Forelimb muscle (tissue), 1 donor: ENCODE results near the gene CEACAM18. TPM values are rescaled to one million over a fixed set of nuclear protein-coding genes. Genes with fewer than 3 reads are reported as not detected.
"Not testable (repeated sequence)": the region's sequence is repeated elsewhere in the genome, so short reads cannot be mapped to it uniquely, and the experiment has no call there.

ENCODE experiments used
- DNase-seq: peaks from one replicate; pipeline ENCODE4 v3.0.0-alpha.2; 2013; ENCODE audit warnings: low read depth
- polyA plus RNA-seq: library from polyadenylated mRNA; unstranded; fragments of 120-200 nt; gene quantifications from one replicate; pipeline ENCODE4 v1.2.1, GENCODE V29; 2013; ENCODE audit not compliant: insufficient read length

The CEACAM18 gene
- polyA plus RNA-seq, 1 donor = not detected

DNA sequence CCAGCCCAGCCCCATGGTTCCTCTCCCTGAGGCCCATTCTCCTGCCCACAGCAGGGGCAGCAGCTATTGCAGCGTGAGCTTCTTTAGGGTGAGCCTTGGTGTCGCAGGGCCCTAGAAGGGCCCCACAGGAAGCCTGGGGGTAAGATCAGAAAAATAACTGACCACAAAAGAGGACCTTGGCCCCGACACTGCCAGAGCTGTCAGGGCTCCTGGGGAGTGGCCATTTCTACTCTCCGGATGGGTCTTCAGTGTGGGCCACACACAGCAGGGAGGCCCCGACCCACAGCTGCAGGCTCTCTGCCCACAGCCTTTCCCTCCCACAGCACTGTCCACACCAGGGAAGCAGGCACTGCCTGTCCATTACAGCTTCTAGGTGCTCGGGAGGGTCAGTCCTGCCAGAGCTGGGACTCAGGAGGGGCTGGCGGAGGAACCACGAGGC is 16.6 kb upstream of the CEACAM18 start:
- no peak for DNase-seq

DNA sequence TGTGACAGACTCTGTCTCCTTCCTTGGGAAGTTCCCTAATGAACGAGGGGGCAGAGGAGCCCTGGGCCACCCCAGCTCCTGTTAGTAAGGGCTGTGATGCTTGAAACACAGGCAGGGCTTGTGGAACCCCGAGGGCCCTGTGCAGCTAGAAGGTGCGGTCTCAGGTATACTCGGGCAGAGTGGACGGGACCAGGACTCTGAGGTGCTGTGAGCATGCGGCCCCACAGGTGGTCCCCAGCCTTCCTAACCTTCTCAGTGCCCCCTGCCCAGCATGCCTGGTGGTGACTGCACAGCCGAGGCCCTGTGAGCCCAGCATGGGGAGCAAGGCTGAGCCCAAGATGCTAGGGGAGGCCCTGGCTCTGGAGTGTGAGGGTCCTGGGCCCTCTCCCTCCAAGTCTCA is 16.1 kb upstream of the CEACAM18 start:
- DNase-seq = no peak

DNA sequence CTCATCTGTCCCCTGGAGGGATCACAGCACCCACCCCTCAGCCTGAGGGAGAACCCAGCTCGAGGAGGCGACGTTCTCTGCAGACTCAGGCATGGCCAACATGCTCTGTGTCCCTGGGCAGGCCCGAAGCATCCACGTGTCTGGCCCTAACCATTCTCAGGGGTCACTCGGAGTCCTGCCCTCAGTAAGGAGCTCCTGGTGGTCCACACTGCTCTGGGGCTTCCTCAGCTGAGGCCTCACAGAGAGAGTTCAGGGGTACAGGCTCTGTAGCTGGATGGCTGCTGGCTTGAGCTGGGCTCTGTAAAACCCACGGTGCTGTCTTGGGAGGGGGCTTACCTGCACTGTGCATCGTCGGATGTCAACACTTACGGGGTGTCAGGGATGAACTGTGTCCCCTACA is 15.7 kb upstream of the CEACAM18 start:
- DNase-seq = no peak

- DNase-seq = not testable (repeated sequence)
Measured at GRCh38 chr19:51463976-51464581, 14.3 kb upstream of the CEACAM18 start.

DNA sequence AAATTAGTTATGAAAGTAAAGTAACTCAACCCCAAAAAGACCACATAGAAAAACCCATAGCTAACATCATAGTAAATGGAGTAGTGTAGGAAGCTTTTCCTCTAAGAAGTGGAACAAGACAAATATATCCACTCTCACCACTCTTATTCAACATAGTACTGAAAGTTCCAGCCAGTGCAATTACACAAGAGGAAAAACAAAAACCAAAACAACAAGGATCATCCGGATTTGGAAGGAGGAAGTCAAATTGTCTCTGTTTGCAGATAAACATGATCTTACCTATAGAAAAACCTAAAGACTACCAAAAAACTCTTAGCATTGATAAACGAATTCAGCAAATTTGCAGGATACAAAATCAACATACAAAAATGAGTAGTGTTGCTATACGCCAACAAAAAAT is 11.6 kb upstream of the CEACAM18 start:
- DNase-seq = no peak

DNA sequence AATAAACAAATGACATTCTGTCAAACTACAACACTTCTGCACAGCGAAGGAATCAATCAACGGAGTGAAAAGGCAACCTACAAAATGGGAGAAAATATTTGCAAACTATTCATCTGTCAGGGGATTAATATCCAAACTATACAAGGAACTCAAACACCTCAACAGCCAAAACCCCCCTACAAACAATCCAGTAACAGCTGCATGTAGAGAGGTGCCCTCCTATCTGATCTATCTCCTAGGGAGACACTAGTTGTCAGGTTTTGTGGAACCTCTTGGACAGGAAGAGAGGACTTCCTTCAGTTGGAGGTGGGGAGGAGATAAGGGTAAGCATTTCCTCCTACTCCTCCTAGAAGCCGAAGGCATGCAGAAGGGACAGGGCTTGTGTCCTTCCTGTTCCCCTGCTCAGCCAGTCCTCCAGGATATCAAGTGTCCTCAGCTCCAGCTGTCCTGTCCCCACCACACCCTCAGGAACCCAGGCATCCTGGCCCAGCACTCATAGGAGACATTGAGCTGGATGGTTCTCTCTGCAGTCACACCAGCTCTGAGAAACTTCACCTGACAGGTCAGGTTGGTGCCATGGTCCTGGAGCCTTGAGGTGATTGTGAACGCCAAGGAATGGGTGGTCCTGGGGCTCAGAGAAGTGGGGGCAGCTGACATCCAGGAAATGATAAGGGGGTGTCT is 10.3 kb upstream of the CEACAM18 start:
- no peak for DNase-seq

- no peak for DNase-seq
Measured at GRCh38 chr19:51468545-51468920, 9.8 kb upstream of the CEACAM18 start.

DNA sequence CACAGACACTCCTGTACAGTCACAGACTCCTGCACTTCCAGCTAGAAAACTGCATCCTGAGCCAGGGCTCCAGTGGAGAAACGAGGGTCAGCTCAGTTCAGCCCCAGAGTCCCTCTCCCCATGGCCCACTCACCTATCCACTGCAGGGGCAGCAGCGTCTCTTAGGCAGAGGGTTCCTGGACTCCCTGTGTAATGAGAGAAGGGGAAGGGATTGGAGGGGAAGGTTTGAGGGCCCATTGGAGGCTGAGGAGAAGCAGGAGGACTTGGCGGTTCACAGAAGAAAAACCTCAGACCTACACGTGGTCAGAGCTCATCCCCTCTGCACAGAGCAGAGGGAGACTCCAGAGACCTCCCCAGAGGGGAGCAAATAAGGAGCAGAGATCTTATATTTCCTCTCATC is 9.2 kb upstream of the CEACAM18 start:
- DNase-seq = no peak

DNA sequence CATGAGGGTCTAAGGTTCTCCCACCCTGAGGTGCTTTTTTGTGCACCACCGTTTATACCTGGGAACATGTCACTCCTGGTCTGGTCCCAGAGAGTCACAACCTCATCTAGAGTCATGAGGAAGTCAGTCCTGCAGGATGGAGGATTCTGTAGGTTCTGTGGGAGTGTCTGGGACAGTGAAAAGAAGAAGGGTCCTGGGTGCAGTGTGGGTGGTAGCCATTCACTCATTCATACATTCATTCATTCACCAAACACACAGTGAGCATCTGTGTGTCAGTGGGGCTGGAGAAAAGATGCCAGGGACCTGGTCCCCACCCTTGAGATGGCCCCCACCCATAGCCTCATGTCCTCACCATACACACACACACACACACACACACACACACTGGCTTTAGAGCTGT is 8.7 kb upstream of the CEACAM18 start:
- no peak for DNase-seq

GRCh38 chr19:51470966-51471365 is 7.4 kb upstream of the CEACAM18 start:
- DNase-seq = no peak

- no peak for DNase-seq
Measured at GRCh38 chr19:51471527-51471926, 6.8 kb upstream of the CEACAM18 start.

GRCh38 chr19:51472607-51473006 is 5.7 kb upstream of the CEACAM18 start:
- DNase-seq = no peak

DNA sequence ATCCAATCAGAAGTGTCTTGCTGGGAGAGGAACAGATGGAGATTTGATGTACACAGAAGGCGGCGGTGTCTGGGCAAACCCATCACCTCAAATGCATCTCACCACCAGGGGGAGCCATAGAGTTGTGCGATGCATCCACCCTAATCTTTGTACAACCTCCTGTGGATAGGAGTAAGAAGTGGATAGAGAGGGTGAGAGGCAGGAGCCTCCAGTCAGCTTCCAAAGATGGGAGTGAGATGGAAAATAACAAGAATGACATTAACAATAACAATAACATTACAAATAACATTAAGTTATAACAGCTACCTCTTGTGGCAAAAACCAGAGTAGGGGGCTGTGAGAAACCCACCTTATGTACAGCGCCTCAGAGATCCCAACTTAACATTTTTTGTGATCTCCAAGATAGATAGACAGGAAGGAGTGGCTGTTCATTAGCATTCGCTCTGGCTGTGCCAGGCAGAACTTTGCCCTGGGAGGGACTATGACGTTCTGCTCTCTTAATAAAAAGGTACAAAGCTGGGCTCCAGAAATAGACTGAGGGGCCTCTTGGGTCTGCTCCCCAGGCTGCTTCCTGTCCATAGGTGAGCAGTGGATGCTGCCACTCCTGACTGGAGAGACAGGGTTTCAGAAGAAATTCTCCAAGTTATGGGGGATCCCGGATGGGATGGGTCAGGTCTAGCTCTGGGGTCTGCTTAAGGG is 5.2 kb upstream of the CEACAM18 start:
- DNase-seq = peak; percentile 34

DNA sequence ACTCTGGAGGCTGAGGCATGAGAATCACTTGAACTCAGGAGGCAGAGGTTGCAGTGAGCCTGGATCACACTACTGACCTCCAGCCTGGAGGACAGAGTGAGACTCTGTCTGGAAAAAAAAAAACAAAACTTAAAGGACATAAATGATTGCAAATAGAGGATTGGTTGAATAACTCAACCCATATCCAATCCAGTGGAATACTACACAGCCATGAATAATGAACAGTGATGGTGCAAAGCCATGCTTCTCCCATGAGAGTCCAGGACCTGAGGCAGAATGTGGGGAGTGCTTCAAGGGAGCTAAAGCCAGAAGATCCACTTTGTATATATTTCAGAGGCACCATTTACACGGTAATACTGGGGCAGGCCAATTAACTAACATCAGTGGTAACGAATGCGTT is 2.2 kb upstream of the CEACAM18 start:
- no peak for DNase-seq

- no peak for DNase-seq
Measured at GRCh38 chr19:51477344-51477743, 995 bp upstream of the CEACAM18 start.

GRCh38 chr19:51479531-51480331 is 1.4 kb downstream of the CEACAM18 start:
- no peak for DNase-seq

DNA sequence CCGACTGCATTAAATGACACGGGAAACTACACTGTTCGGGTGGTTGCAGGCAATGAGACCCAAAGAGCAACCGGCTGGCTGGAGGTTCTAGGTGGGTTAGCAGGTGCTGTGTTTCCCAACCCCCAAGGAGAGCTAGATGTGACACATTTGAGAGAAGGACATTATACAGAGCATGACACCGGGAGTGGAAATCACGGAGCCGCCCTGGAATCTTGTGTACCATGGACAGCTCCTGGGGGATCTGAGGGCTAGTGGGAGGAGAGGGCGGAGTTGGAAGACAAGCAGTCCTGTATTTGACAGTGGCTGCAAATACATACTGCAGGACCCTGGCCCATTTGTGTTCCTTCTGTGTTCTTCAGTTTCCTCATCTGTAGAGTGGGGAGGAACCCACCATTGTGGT is 2.3 kb downstream of the CEACAM18 start:
- no peak for DNase-seq

GRCh38 chr19:51485960-51486660 is 7.8 kb downstream of the CEACAM18 start:
- no peak for DNase-seq

- DNase-seq = no peak
Measured at GRCh38 chr19:51488491-51488890, 10.2 kb downstream of the CEACAM18 start.

GRCh38 chr19:51489113-51489512 is 10.8 kb downstream of the CEACAM18 start:
- DNase-seq = no peak

- no peak for DNase-seq
Measured at GRCh38 chr19:51490676-51491075, 12.3 kb downstream of the CEACAM18 start.

GRCh38 chr19:51491586-51491985 is 13.2 kb downstream of the CEACAM18 start:
- DNase-seq = no peak
